ENCODE results near the gene KIF18A.
"Not testable (repeated sequence)": the region's sequence is repeated elsewhere in the genome, so short reads cannot be mapped to it uniquely, and the experiment has no call there.

DNA sequence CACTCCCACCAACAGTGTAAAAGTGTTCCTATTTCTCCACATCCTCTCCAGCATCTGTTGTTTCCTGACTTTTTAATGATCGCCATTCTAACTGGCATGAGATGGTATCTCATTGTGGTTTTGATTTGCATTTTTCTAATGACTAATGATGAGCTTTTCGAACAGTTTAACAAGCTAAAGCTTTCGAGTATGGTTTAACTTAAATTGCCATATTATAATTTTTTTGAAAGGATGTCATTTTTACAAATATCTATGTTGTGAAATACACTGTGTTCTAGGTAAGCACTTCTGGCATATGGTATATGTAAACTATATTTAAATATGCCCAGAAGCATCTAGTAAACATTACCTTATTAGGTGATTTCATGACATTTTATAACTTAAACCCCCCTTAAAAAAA, 20.3 kb downstream of the KIF18A start:
- TF ChIP-seq, protein P1, sequence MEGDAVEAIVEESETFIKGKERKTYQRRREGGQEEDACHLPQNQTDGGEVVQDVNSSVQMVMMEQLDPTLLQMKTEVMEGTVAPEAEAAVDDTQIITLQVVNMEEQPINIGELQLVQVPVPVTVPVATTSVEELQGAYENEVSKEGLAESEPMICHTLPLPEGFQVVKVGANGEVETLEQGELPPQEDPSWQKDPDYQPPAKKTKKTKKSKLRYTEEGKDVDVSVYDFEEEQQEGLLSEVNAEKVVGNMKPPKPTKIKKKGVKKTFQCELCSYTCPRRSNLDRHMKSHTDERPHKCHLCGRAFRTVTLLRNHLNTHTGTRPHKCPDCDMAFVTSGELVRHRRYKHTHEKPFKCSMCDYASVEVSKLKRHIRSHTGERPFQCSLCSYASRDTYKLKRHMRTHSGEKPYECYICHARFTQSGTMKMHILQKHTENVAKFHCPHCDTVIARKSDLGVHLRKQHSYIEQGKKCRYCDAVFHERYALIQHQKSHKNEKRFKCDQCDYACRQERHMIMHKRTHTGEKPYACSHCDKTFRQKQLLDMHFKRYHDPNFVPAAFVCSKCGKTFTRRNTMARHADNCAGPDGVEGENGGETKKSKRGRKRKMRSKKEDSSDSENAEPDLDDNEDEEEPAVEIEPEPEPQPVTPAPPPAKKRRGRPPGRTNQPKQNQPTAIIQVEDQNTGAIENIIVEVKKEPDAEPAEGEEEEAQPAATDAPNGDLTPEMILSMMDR (IDR thresholded peaks at IDR 0.05): not testable (repeated sequence)
- not testable (repeated sequence) for TF ChIP-seq POLR2A (IDR thresholded peaks at IDR 0.05)
